ENCODE data around the gene TBX21. TPM values are rescaled to one million over a fixed set of nuclear protein-coding genes. Genes with fewer than 3 reads are reported as not detected.

Gene TBX21
- total and polyA plus RNA-seq, 4 donors, result 0.53 to 2.0 (median 0.80) TPM

GRCh38 chr17:47700471-47701449, 32.3 kb upstream of the TBX21 start:
- H3K4me1 ChIP-seq (ENCODE audit: control insufficient read depth in 5 of 5, insufficient read depth in 5 of 5, low read length in 5 of 5), result peaks cover 0 to 13% (median 0%) of the 10 kb centered on the region in 5 donors
- no peaks in the 10 kb centered on the region for H3K9me3 ChIP-seq (ENCODE audit: control insufficient read depth in 4 of 4, insufficient read depth in 3 of 4, low read length in 3 of 4)
- H3K27ac ChIP-seq (ENCODE audit: low read depth in 1 of 2, low read length in 1 of 2), result no peak overlapping the region
- 86 to 91% methylated on average over 13 of the region's 13 CpGs for WGBS, 2 donors
- H3K36me3 ChIP-seq (ENCODE audit: control insufficient read depth in 4 of 4, insufficient read depth in 4 of 4, low read length in 4 of 4), result peaks cover 3 to 39% (median 20%) of the 10 kb centered on the region in 4 donors
- no peak overlapping the region for H3K9ac ChIP-seq (ENCODE audit: insufficient read depth in 1 of 2, low read length in 2 of 2)
- no peaks in the 10 kb centered on the region for H3K27me3 ChIP-seq (ENCODE audit: control insufficient read depth in 3 of 3, insufficient read depth in 3 of 3, low read length in 2 of 3)
- no peak for TF ChIP-seq CTCF (IDR thresholded peaks at IDR 0.05; ENCODE audit: control extremely low read depth, extremely low read depth)
- DNase-seq (no peak), ATAC-seq (ENCODE audit: insufficient read depth, low FRiP score) (no peak)
- no peak overlapping the region for H3K4me3 ChIP-seq

- TF ChIP-seq CTCF (IDR thresholded peaks at IDR 0.05; ENCODE audit: control extremely low read depth, extremely low read depth), result no peak
- Histone ChIP-seq H3K27me3 (ENCODE audit: control insufficient read depth in 3 of 3, insufficient read depth in 3 of 3, low read length in 2 of 3) (no peaks in the 10 kb centered on the region), H3K9me3 (ENCODE audit: control insufficient read depth in 4 of 4, insufficient read depth in 3 of 4, low read length in 3 of 4) (no peaks in the 10 kb centered on the region), H3K4me1 (ENCODE audit: control insufficient read depth in 5 of 5, insufficient read depth in 5 of 5, low read length in 5 of 5) (peaks cover 0 to 12% (median 3%) of the 10 kb centered on the region in 5 donors), H3K9ac (ENCODE audit: insufficient read depth in 1 of 2, low read length in 2 of 2) (no peak overlapping the region), H3K27ac (ENCODE audit: low read depth in 1 of 2, low read length in 1 of 2) (no peak overlapping the region), H3K36me3 (ENCODE audit: control insufficient read depth in 4 of 4, insufficient read depth in 4 of 4, low read length in 4 of 4) (peaks cover 3 to 36% (median 22%) of the 10 kb centered on the region in 4 donors), H3K4me3 (no peak overlapping the region)
- 94 to 95% methylated on average over 4 of the region's 4 CpGs for WGBS, 2 donors
- no peak for ATAC-seq (ENCODE audit: insufficient read depth, low FRiP score)
- DNase-seq, result no peak
These were observed 31.4 kb upstream of the TBX21 start for GRCh38 chr17:47701608-47702007.

GRCh38 chr17:47702391-47702995, 30.5 kb upstream of the TBX21 start:
- DNase-seq (no peak), ATAC-seq (ENCODE audit: insufficient read depth, low FRiP score) (no peak)
- Histone ChIP-seq H3K27ac (ENCODE audit: low read depth in 1 of 2, low read length in 1 of 2) (no peak overlapping the region), H3K9ac (ENCODE audit: insufficient read depth in 1 of 2, low read length in 2 of 2) (no peak overlapping the region), H3K4me3 (no peak overlapping the region), H3K27me3 (ENCODE audit: control insufficient read depth in 3 of 3, insufficient read depth in 3 of 3, low read length in 2 of 3) (no peaks in the 10 kb centered on the region), H3K4me1 (ENCODE audit: control insufficient read depth in 5 of 5, insufficient read depth in 5 of 5, low read length in 5 of 5) (peaks cover 0 to 10% (median 5%) of the 10 kb centered on the region in 5 donors), H3K9me3 (ENCODE audit: control insufficient read depth in 4 of 4, insufficient read depth in 3 of 4, low read length in 3 of 4) (no peaks in the 10 kb centered on the region), H3K36me3 (ENCODE audit: control insufficient read depth in 4 of 4, insufficient read depth in 4 of 4, low read length in 4 of 4) (peaks cover 3 to 30% (median 17%) of the 10 kb centered on the region in 4 donors)
- TF ChIP-seq CTCF (IDR thresholded peaks at IDR 0.05; ENCODE audit: control extremely low read depth, extremely low read depth), result no peak
- 85 to 87% methylated on average over 12 of the region's 12 CpGs for WGBS, 2 donors
